Measurements from ENCODE around the gene CAMSAP1. TPM values are rescaled to one million over a fixed set of nuclear protein-coding genes. Genes with fewer than 3 reads are reported as not detected.

The CAMSAP1 gene
- total RNA-seq, 5 donors from 2014 or later (not counting 1 experiment from before 2014, with no cell fraction given), result 25.6 to 38.7 (median 35.6) TPM

DNA sequence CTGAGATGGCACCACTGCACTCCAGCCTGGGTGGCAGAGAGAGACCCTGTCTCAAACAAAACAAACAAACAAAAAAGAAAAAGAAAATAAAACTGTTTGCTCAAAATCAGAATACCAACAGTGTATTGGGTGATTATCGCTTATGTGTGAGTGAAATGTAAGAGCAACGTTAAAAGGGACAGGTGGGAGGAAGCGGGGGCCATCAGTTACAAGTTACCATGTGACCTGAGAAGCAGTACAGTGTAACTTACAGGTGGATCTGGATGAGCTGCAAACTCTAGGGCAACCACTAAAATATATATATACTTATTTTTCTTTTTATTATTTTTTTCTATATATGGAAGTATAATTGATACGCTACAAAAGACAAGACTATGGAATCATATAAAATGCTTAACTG is 112.0 kb downstream of the CAMSAP1 start:
- ChIA-PET POLR2A (no interaction called here), CTCF (no interaction called here)
- no peak overlapping the region for H3K27ac Mint-ChIP-seq
- DNase-seq (no peak), ATAC-seq (replicated peaks in 1 of 4) (no peak)
- H3K9me3 Mint-ChIP-seq, result no peaks in the 10 kb centered on the region
- no peaks in the 10 kb centered on the region for H3K4me1 ChIP-seq (ENCODE audit: control insufficient read depth in 1 of 2, extremely low read depth in 1 of 2, insufficient read depth in 2 of 2, low read length in 2 of 2)
- H3K27me3 ChIP-seq (replicated peaks in 1 of 2; ENCODE audit: control insufficient read depth in 2 of 2, extremely low read depth in 1 of 2, insufficient read depth in 2 of 2, low read length in 1 of 2), result peaks cover 0 to 14% of the 10 kb centered on the region in 2 experiments
- no peaks in the 10 kb centered on the region for H3K36me3 Mint-ChIP-seq
- H3K36me3 ChIP-seq (ENCODE audit: control insufficient read depth in 2 of 2, extremely low read depth in 1 of 2, insufficient read depth in 1 of 2, low read length in 1 of 2), result no peaks in the 10 kb centered on the region
- H3K4me3 Mint-ChIP-seq, result no peak overlapping the region
- no peaks in the 10 kb centered on the region for H3K4me1 Mint-ChIP-seq
- H3K27me3 Mint-ChIP-seq, result peaks cover 0 to 1% of the 10 kb centered on the region in 2 donors
- no peak overlapping the region for H3K27ac ChIP-seq (ENCODE audit: low read length)
- H3K9me3 ChIP-seq, result no peaks in the 10 kb centered on the region
- no CpG with 5 or more reads among the region's 4 CpGs for WGBS (ENCODE audit: insufficient coverage)
- no peak overlapping the region for H3K4me3 ChIP-seq (ENCODE audit: control insufficient read depth in 1 of 2, extremely low read depth in 1 of 2, low read length in 1 of 2)

DNA sequence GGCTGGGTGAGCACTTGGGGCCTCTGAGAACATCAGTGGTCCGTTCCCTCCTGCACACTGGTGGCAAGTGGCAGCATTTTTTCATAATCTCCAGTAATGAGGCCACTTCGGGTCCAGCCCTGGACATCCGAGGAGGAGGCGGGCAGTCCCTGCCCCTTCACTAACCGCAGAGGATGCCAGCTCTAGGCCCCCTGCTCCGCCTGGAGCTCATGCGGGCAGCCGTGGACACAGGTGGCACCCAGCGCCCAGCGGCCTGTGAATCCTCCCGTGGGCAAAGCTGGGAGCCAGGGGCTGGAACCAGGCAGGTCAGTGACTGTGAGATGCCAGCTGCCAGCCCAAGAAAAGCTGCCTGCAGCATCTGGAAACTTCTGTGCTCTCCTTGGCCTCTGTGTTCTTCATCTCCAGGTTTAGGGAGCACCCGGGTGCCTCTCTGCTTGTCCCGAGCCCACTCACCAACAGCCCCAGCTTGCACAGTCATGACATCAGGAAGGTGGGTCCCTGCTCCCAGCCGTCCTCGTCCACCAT is 112.9 kb downstream of the CAMSAP1 start:
- Histone ChIP-seq H3K9me3 (no peaks in the 10 kb centered on the region), H3K4me3 (ENCODE audit: control insufficient read depth in 1 of 2, extremely low read depth in 1 of 2, low read length in 1 of 2) (no peak overlapping the region), H3K27me3 (replicated peaks in 1 of 2; ENCODE audit: control insufficient read depth in 2 of 2, extremely low read depth in 1 of 2, insufficient read depth in 2 of 2, low read length in 1 of 2) (peaks cover 0 to 14% of the 10 kb centered on the region in 2 experiments), H3K27ac (ENCODE audit: low read length) (no peak overlapping the region), H3K36me3 (ENCODE audit: control insufficient read depth in 2 of 2, extremely low read depth in 1 of 2, insufficient read depth in 1 of 2, low read length in 1 of 2) (no peaks in the 10 kb centered on the region), H3K4me1 (ENCODE audit: control insufficient read depth in 1 of 2, extremely low read depth in 1 of 2, insufficient read depth in 2 of 2, low read length in 2 of 2) (no peaks in the 10 kb centered on the region)
- Mint-ChIP-seq H3K27me3 (peaks cover 0 to 1% of the 10 kb centered on the region in 2 donors), H3K9me3 (no peaks in the 10 kb centered on the region), H3K27ac (no peak overlapping the region), H3K36me3 (no peaks in the 10 kb centered on the region), H3K4me3 (no peak overlapping the region), H3K4me1 (no peaks in the 10 kb centered on the region)
- ATAC-seq (replicated peaks in 1 of 4) (no peak), DNase-seq (no peak)
- WGBS (ENCODE audit: insufficient coverage), result 87% methylated on average over 13 of the region's 15 CpGs
- ChIA-PET POLR2A (no interaction called here), CTCF (no interaction called here)

DNA sequence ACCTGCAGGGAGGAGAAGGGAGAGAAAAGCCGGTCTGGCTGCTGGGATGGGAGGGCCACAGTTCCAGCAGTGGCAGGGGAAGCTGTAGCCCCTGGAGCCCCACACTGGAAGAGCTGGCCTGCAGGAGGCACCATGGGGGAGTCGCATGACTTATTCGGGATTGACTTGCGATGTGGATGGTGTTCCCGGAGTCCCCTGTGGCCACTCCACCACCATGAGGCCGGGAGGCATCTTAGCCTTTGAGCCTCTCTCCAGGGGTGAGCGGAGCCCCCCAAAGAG is 113.3 kb downstream of the CAMSAP1 start:
- no peaks in the 10 kb centered on the region for H3K36me3 Mint-ChIP-seq
- Histone ChIP-seq H3K36me3 (ENCODE audit: control insufficient read depth in 2 of 2, extremely low read depth in 1 of 2, insufficient read depth in 1 of 2, low read length in 1 of 2) (no peaks in the 10 kb centered on the region), H3K4me3 (ENCODE audit: control insufficient read depth in 1 of 2, extremely low read depth in 1 of 2, low read length in 1 of 2) (no peak overlapping the region), H3K9me3 (no peaks in the 10 kb centered on the region), H3K27ac (ENCODE audit: low read length) (no peak overlapping the region), H3K27me3 (replicated peaks in 1 of 2; ENCODE audit: control insufficient read depth in 2 of 2, extremely low read depth in 1 of 2, insufficient read depth in 2 of 2, low read length in 1 of 2) (peaks cover 0 to 14% of the 10 kb centered on the region in 2 experiments), H3K4me1 (ENCODE audit: control insufficient read depth in 1 of 2, extremely low read depth in 1 of 2, insufficient read depth in 2 of 2, low read length in 2 of 2) (no peaks in the 10 kb centered on the region)
- ChIA-PET CTCF (no interaction called here), POLR2A (no interaction called here)
- DNase-seq, result no peak
- no peak overlapping the region for H3K4me3 Mint-ChIP-seq
- ATAC-seq (replicated peaks in 1 of 4), result no peak
- peaks cover 0 to 1% of the 10 kb centered on the region in 2 donors for H3K27me3 Mint-ChIP-seq
- no peaks in the 10 kb centered on the region for H3K9me3 Mint-ChIP-seq
- no peak overlapping the region for H3K27ac Mint-ChIP-seq
- no peaks in the 10 kb centered on the region for H3K4me1 Mint-ChIP-seq
- WGBS (ENCODE audit: insufficient coverage), result 90% methylated on average over 6 of the region's 7 CpGs

DNA sequence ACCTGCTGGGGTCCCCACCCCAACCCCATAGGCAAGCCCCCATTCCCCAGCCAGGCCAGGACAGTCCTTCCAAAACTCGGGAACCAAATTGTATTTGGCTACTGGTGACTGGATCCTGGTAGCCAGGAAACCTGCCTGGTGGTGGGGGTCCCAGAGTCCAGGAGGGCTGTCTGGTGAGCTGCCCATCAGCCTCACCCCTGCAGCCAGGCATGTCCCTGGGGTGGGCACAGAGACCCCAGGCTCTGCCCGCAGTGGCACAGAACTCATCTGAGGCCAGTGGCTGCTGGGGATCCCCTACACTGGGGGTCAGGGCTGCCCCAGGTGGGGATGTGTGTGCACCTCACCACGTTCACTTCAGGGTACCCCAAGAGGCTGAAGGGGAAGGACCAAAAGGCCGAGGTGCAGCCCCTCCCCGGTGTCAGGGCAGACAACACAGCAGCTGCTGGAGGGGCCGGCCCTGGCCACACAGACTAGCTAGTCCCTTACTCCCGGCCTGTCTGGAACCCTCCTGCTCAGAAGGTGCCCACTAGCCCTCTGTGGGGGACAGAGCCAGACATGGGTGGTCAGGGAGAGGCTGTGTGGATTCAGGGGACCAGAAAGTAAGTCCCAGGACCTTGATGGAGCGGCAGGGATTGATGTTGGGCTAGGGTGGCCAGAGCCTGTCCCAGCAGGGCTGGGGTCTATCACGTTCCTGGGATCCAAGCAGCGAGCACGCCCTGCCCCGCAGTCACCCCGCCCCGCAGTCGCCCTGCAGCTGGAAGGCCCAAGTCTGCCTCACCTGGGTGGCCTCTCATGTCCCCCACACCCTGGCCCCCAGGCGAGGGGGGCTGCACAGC is 113.9 kb downstream of the CAMSAP1 start:
- H3K36me3 ChIP-seq (ENCODE audit: control insufficient read depth in 2 of 2, extremely low read depth in 1 of 2, insufficient read depth in 1 of 2, low read length in 1 of 2), result no peaks in the 10 kb centered on the region
- H3K27ac Mint-ChIP-seq, result no peak overlapping the region
- ChIA-PET POLR2A (no interaction called here), CTCF (no interaction called here)
- H3K36me3 Mint-ChIP-seq, result no peaks in the 10 kb centered on the region
- peaks cover 0 to 1% of the 10 kb centered on the region in 2 donors for H3K27me3 Mint-ChIP-seq
- WGBS (ENCODE audit: insufficient coverage), result 79% methylated on average over 13 of the region's 16 CpGs
- no peaks in the 10 kb centered on the region for H3K4me1 ChIP-seq (ENCODE audit: control insufficient read depth in 1 of 2, extremely low read depth in 1 of 2, insufficient read depth in 2 of 2, low read length in 2 of 2)
- H3K9me3 Mint-ChIP-seq, result no peaks in the 10 kb centered on the region
- H3K4me3 ChIP-seq (ENCODE audit: control insufficient read depth in 1 of 2, extremely low read depth in 1 of 2, low read length in 1 of 2), result no peak overlapping the region
- H3K4me1 Mint-ChIP-seq, result no peaks in the 10 kb centered on the region
- H3K27ac ChIP-seq (ENCODE audit: low read length), result no peak overlapping the region
- ATAC-seq (replicated peaks in 1 of 4), result no peak
- H3K27me3 ChIP-seq (replicated peaks in 1 of 2; ENCODE audit: control insufficient read depth in 2 of 2, extremely low read depth in 1 of 2, insufficient read depth in 2 of 2, low read length in 1 of 2), result peaks cover 0 to 17% of the 10 kb centered on the region in 2 experiments
- no peak for DNase-seq
- H3K4me3 Mint-ChIP-seq, result no peak overlapping the region
- no peaks in the 10 kb centered on the region for H3K9me3 ChIP-seq

DNA sequence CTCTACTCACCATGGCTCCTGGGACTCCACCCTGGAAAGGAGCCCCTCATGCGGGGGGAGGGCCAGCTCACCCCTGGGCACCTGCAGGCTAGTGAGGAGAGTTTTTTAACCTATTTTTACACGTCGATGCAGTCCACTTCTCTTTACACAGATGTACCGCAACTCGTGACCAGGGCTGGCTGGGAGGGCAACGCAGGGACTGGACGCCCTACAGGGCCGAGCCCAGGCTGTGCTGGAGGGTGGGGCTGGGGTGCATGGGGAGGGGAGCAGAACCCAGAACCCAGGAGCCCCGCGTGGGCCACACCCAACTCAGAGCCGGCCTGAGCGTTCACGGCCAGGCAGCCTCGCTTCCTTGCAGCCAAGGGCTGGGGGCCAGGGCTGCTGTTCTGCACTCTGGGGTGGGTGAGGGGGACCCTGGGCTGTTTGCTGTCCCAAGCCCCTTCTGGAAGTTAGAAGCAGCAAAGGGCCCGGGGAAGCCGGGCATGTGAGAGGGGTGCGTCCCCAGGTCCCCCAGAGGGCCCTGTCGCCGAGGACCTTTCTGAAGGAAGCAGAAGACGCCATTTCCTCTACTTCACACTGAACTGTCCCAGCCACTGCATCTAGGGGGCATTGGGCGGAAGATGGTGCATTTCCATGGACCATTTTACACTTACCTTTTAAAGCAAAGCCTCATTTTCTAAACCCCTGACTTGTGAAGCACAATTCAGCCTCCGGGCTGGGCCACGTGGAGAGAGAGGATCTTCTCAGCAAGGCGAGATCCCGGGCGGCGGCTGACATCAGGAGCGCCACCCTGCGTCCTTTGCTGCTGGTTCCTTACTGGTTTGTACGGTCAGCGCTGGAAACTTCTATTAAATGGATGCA is 114.8 kb downstream of the CAMSAP1 start:
- no peak for DNase-seq
- POLR2A ChIA-PET, result no interaction called here
- no peak for ATAC-seq (replicated peaks in 1 of 4)

DNA sequence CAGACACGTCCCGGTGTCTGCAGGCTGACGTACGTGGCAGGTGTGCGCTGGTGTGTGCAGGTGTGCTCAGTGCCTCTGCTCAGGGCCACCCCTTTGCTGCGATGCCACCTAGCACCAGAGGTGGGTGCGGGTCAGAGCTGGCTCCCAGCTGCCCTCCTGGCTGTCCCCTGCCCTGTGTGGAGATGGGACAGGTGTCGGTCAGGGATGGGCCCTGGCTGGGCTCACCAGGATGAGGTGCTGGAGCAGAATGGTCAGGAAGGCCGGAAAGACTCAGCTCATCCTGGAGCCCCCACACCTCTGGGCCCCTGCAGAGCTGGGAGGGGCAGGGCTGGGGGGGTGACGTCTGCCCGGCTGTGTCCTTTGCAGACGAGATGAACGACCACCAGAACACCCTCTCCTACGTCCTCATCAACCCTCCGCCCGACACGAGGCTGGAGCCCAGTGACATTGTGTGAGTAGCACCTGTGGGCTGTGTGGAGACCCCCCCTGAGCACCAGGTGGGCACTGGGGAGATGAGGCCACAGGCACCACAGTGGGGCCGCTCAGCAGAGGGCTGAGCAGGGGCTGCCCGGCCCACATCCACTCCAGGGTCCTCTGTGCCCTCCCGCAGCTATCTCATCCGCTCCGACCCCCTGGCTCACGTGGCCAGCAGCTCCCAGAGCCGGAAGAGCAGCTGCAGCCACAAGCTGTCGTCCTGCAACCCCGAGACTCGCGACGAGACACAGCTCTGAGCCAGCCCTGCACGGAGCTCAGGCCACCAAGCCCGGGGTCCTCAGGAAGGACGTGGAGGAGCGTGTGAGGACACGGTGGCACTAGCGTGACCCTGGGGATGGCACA is 115.7 kb downstream of the CAMSAP1 start:
- Mint-ChIP-seq H3K9me3 (no peaks in the 10 kb centered on the region), H3K36me3 (no peaks in the 10 kb centered on the region), H3K27ac (no peak overlapping the region), H3K4me3 (no peak overlapping the region), H3K27me3 (no peaks in the 10 kb centered on the region), H3K4me1 (no peaks in the 10 kb centered on the region)
- 80% methylated on average over 30 of the region's 35 CpGs for WGBS (ENCODE audit: insufficient coverage)
- DNase-seq (no peak), ATAC-seq (replicated peaks in 1 of 4) (no peak)
- Histone ChIP-seq H3K27me3 (replicated peaks in 1 of 2; ENCODE audit: control insufficient read depth in 2 of 2, extremely low read depth in 1 of 2, insufficient read depth in 2 of 2, low read length in 1 of 2) (peaks cover 0 to 11% of the 10 kb centered on the region in 2 experiments), H3K4me3 (ENCODE audit: control insufficient read depth in 1 of 2, extremely low read depth in 1 of 2, low read length in 1 of 2) (no peak overlapping the region), H3K4me1 (ENCODE audit: control insufficient read depth in 1 of 2, extremely low read depth in 1 of 2, insufficient read depth in 2 of 2, low read length in 2 of 2) (no peaks in the 10 kb centered on the region), H3K36me3 (ENCODE audit: control insufficient read depth in 2 of 2, extremely low read depth in 1 of 2, insufficient read depth in 1 of 2, low read length in 1 of 2) (no peaks in the 10 kb centered on the region), H3K27ac (ENCODE audit: low read length) (no peak overlapping the region), H3K9me3 (no peaks in the 10 kb centered on the region)
- ChIA-PET CTCF (no interaction called here), POLR2A (no interaction called here)

More for the DNA sequence above, 114.8 kb downstream of the CAMSAP1 start:
- H3K27me3 Mint-ChIP-seq, result no peaks in the 10 kb centered on the region
- no peaks in the 10 kb centered on the region for H3K36me3 ChIP-seq (ENCODE audit: control insufficient read depth in 2 of 2, extremely low read depth in 1 of 2, insufficient read depth in 1 of 2, low read length in 1 of 2)
- H3K27ac ChIP-seq (ENCODE audit: low read length), result no peak overlapping the region
- no peaks in the 10 kb centered on the region for H3K4me1 Mint-ChIP-seq
- H3K4me3 Mint-ChIP-seq, result no peak overlapping the region
- CTCF ChIA-PET, result no interaction called here
- H3K4me3 ChIP-seq (ENCODE audit: control insufficient read depth in 1 of 2, extremely low read depth in 1 of 2, low read length in 1 of 2), result no peak overlapping the region
- H3K9me3 ChIP-seq, result no peaks in the 10 kb centered on the region
- H3K4me1 ChIP-seq (ENCODE audit: control insufficient read depth in 1 of 2, extremely low read depth in 1 of 2, insufficient read depth in 2 of 2, low read length in 2 of 2), result no peaks in the 10 kb centered on the region
- 75% methylated on average over 8 of the region's 31 CpGs for WGBS (ENCODE audit: insufficient coverage)
- no peaks in the 10 kb centered on the region for H3K36me3 Mint-ChIP-seq
- no peak overlapping the region for H3K27ac Mint-ChIP-seq
- no peaks in the 10 kb centered on the region for H3K9me3 Mint-ChIP-seq
- H3K27me3 ChIP-seq (replicated peaks in 1 of 2; ENCODE audit: control insufficient read depth in 2 of 2, extremely low read depth in 1 of 2, insufficient read depth in 2 of 2, low read length in 1 of 2), result peaks cover 0 to 14% of the 10 kb centered on the region in 2 experiments
